IPS DF 4.7 (cell line): Measurements from ENCODE around the gene THRB.

Experiments
- DNase-seq: peaks from one replicate; pipeline ENCODE4 v3.0.0-alpha.2; 2013; ENCODE audit warnings: low spot score; ENCODE audit errors: extremely low read depth

Gene THRB

DNA sequence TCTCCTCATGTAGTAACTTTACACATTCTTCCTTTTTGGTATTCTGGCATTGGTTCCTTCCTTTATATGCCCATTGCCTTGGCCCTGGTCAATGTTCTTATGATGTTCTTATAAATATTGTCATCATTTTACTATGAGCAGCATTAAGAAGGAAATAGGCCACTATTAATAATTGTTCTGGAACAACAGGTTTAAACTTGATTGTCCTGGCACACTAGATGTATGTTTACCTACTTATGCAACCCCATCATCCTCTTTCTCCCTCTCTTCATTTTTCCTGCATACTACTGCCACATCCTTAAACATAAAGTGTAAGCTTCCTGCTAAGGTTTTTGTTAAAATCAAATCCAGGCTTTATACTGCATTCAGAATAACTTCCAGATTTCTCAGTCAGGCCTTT, 114.7 kb downstream of the THRB start:
- DNase-seq: no peak

DNA sequence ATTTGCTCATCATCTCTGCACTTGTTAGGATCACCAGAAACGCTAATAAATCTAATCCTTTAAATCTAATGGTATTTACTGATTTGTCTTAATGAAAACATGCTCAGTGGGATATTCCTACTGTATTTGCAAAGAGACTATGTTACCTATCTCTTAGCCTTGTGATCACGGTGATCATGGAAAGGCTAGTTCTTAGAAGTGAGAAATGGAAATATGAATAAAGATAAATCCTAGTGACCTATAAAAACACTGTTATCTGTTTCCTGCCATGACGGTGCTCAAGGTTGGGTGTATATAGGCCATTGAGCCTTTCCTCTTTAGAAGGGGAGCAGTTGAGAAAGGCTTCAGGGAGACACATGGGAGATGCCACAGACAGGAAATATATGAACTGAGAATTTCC, 116.3 kb downstream of the THRB start:
- DNase-seq: no peak

DNA sequence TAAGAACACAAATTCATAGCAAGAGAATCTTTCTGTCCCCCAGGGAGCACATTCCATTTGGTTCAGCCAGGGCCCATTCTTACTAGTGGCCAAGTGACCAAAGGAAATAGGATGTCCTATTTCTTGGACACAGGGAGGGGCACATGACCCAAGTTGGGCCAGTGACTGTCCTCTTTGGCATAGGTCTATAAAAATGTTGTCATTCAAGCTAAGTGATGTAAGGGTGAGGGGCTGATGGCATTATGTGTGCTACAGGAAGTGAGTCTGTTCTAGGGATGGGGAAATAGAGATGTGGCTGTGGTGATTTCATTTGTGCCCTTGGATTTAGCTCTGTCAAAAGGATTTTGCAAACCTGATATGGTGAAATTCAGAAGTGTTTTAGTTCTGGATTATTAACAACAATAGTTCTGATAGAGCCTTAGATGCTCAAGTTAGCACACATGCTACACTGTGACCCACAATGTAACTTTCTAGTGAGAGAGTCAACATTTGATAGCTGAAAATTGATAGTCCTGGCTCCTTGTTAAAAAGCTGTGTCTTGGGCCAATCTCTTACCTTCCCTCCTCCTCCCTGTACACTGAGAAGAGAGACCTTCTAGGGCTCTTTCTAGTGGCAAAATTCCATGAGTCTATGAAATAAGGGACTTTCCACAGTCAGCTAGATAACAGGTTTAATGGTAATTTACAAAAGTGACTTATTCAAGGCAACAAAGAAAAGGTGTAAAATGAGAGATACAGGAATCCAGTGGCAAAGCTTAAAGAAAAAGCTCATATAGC, 117.2 kb downstream of the THRB start:
- no peak for DNase-seq

DNA sequence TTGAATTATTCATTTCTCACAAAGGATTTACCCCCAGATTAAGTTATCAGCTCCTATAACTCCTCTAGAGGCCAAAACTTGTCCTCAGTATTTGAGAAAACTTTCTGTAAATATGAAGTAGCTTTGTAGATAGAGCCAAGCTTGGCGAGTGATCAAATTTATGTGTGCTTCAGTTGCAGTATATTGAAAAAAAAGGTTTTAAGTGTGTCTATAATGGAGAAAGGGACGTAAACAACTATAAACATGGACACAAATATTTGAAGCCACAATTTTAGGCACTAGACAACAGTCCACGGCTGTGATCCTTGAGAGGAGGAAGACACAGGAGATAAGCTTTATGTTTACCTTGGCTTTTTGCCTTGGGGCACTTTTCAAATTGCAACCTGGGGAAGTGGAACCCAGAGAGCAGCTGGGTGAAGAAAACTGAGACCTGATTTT, 118.7 kb downstream of the THRB start:
- DNase-seq: no peak

DNA sequence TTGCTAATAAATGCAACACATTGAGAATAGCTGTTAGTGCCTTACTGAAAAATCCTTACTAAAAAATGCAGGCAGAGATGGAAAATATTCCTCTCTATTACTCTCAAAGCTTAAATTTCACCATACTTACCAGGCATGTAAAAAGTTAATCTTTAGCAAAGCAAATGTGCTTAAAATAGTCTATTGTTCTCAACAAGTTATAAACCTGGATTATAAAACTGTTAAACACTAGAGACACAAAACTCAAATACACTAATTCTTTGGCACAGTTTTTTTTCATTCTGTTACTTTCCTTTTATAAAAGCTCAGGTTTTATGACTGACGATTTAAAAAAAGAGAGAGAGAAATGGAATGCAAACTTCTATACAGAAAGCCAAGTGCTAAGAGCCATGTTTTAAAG, 119.8 kb downstream of the THRB start:
- no peak for DNase-seq

DNA sequence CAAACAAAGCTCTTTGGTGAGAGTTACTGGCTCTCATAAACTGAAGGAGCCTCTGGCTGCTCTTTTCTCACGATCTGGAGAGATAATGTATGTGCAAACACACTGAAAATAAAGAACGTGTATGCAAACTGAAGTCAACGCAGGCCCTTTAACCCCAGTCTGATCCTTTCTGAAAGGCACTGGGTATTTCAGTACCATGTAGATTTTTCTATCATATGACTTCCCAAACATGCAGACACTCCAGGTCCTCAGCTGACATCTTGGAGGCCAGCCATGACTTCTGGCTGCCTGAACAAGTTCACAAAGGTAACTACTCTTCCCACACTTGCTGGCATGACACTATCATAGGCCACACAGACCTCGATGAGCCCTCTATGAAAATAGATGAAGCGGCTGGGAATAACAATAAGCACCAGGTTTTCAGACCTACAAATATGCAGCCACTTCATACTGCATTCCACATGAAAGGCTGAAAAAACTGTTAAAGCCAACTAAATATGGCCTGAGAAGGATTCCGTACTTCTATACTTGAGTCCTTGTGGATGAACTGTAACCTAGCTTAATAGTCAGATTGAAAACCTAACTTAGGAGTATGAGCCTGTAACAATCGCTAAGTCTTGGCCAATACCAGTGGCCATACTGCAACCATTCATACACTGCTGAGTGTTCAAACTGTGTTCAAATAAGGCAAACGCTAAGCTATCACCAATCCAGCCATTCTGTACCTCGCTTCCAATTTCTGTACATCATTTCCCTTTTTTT, 121.3 kb downstream of the THRB start:
- DNase-seq: no peak

DNA sequence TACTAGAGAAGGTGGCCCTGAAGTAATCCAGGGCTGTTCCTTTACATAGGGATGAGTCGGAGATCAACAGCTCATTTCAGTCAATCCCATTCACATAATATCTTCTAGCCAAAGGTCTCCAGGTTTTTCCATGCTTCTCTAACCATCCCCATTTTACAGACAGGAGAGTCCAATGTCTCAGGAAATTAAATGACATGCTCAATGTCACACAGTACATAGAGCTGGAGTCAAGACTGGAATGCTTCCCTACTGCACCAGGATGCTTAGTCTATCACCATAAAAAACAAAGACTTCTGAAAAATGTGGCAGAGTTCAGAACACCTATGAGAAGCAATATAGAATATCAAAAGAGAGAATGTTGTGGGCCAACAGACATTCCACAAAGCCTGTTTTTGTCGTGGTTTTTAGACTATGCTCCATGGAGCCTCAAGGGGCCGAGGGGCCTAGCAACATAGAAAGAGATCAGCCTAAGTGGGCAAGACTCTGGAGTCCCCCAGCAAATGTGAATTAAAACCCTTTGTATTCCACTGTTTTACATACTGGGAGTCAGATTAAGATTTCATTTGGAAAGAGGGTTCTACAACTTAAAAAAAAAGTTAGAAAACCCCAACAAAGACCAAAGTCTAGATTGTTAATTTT, 122.0 kb downstream of the THRB start:
- no peak for DNase-seq

DNA sequence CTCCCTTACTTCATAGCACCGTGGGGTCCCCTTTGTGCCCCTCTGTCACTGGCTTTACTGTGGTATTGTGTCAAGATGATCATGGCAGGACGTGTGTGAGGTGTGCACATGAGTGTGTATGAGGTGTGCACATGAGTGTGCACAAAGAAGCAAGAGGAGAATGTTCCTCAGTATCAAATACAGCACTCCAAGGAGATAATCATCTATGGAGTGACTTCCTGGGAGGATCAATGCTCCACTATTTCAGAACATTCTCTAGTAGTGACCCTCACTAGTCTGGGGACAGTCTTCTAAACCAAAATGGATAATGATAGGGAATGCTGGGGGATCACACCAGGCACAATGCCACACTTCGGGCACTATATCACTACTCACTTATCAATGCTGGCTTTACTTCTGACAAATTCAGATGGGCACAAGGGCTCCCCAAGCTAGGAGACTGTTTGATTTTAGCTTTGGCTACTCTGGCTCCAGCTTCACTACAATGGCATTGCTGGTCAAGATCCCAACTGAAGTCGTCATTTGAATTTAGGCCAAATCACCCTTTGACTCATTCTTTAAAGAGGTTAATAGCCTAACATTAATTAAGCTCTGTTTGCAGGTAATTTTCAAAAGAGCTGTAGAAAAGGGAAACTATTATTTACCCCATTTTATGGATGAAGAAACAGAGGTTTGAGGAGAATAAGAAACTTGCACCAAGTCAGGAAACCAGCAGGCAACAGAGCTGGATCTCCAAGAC, 124.1 kb downstream of the THRB start:
- no peak for DNase-seq

DNA sequence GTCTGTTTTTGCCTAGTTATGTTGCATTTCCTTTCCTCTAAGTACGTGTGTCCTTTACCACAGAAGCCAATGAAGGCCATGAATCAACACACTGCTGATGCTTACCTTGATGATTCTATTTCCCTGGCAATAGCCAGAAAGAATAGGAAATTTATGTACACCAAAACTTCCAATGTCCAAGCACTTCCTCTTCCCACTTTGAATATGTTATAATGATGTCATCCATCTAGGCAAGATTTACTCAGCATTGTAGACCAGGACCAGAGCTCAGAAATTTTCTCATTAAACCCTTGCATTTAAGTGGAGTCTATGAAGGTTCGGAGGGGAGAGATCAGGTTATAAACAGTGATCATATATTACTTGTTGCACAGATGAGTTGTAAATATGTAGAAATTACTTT, 126.0 kb downstream of the THRB start:
- no peak for DNase-seq

DNA sequence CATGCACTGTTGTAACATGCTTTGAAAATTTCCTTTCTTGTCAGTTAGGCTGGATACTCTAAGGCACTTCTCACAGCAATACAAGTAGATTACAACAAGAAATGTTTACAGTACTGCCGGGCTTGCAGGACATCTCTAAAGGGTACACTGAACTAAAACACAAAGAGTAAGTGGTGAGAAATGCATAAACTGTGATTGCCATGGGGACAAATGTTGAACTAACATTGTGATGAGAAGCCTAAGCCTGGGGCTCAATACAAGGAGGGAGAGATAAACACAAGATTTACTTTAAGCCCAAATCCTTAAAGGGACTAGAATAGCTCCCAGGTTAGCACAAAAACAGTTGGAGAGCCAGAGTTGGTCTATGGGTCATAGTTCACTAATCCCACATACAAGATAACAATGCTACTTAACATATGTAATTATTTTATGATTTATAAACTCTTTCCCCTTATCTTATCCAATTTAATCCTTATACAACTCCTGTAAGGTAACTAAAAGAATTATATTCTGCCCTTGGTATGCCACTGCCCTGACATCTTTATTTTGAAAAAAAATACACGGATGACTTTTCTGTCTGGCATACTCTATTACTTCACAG, 126.9 kb downstream of the THRB start:
- DNase-seq: no peak

DNA sequence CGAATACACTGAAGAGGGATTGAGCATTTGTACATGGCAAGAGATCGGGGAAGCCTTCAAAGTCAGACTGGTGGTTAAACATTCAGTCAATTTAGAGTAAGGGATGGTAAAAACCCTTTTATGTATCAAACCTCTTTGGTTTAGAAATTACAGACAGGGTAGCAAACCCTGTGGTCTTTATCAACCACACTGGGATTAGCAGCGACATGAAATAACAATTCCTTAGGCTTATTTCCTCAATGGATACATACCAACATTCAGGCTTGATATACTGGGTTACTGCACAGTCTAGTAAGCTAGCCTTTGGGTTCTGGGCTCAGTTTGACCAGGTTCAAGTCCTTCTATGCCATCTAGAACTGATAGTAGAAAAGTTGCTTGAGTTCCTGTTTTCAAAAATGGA, 127.4 kb downstream of the THRB start:
- no peak for DNase-seq

DNA sequence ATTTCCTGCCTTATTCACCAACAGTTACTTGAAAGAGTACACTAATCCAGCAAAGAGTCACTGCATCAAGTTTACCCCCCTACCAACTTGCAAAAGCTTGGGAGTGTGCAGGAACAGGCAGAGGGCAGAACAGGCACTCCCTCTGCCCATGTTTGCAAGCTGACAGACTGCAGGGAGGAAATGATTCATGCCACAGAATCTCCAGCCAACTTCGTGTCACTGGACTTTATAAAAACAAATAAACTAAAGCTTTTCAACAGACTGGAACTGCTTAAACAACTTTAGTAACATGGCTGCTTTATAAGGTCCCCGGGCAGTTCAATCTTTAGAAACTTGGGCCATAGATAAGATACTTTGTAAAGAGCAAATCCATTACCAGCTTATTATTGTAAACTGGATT, 129.5 kb downstream of the THRB start:
- DNase-seq: no peak

DNA sequence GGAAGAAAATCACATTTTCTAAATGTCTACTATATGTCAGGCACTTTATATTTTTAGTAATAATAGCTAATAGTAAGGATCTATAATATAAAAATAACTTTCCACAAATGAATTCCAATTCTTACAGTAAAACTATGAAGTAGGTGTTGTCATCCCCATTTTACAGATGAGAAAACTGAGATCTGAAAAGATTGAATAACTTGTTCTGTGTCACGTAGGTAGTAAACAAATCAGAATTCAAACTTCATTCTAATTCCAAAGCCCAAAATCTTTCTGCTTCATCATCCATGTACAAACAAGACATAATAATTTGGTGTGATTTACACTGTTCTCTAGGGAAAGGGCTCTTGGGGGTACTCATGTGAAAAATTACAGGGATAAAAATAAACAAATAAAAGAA, 130.3 kb downstream of the THRB start:
- no peak for DNase-seq

DNA sequence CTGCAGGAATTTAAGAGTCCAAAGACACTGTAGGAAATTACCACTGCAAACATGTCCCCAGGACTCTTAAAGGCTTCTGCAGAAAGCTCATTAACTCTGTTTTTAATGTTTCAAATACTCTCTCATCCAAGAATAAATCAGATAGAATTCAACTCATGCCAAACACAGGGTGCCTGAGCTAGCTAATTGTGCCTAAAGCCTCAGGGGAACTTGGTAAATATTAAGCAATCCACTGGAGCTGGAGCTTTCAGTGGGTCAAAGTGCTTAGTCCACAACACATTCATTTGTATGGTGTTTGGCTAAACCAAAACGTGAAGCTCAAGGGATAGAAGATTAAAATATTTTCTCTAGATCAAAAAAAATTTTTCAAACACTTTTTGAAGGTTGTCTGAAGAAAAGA, 131.4 kb downstream of the THRB start:
- DNase-seq: no peak

DNA sequence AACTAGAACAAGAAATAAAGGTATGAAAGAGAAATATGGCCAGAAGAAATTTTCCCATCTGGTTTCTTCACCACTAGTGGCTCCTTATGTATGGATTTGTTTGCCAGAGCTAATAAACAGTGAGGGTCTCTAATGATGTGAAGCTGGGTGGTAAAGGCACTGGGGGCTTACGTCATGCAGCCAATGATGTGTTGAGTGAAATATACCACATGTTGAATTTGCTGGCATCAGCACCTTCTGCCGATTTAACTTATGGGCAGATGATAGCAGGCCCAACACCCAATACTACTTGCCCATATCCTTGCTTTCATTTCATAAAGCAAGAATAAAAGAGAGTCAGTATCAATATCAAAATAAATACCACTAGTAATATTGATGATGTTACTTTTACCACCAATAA, 133.0 kb downstream of the THRB start:
- DNase-seq: no peak

DNA sequence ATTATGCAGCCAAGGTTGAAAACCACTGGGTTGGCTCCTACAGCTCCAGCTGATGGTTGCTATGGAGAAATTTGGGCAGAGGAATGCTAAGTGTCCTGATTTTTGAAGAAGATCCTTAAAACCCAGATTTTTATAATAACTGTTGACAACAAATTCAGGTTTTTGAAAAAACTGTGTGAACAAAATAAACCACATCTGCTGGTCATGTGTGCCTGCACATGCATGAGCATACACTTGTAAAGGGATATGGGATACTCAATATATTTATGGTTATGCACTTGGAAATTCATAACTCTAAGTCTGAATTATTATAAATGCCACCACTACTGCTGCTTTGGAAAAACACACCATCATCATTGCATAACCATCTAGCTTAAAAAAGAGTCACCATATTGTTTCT, 133.7 kb downstream of the THRB start:
- no peak for DNase-seq

DNA sequence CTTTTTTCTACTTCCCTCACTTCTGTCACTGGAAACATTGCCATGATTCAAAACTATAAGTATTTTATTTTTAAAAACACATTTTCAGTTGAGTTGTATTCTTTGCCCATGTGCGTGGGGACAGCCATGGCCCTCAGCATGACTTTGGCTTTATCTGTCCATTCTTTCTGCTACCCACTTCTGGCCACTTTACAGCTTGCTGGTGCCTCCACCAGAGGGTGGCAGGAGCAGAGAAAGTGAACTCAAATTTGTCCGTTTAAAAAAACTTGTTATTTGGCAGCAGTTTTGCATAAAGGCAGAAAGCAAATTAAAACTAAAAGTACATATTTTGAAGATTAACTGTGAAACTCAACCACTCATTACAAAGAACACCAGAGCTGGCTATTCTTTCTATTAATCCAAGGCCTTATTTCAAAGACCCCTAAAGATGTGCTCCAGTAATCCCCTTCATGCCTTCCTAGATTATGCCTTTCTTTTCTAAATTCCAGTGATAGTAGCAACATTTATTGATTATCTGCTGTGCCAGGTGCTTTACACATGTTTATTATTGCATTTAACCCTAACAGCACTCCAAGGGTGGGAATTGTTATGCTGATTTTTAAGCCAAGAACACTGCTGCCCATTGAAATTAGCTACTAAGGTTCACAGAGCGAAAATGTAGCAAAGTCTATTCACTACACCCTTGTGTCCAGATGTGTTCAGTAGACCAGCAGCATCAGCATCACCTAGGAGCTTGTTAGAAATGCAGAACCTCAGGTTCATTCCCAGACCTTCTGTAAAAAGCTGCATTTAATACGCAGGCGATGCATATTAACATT, 134.8 kb downstream of the THRB start:
- no peak for DNase-seq

DNA sequence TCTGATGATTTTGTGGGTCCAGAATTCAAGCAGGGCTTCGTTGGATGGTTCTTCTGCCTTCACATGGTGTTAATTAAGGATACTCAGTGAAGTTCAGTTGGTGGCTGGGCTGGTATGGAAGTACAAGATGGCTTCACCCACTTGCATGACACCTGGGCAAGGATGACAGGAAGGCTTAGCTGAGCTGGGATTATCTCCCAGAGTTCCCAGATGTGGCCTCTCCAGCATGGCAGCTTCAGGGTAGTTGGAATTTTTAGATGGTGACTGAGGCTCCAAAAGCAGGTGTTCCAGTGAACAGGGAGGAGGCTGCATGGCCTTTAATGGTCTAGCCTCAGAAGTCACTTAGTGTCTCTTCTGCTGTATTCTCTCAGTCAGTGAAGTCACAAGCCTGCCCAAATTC, 135.5 kb downstream of the THRB start:
- DNase-seq: no peak

DNA sequence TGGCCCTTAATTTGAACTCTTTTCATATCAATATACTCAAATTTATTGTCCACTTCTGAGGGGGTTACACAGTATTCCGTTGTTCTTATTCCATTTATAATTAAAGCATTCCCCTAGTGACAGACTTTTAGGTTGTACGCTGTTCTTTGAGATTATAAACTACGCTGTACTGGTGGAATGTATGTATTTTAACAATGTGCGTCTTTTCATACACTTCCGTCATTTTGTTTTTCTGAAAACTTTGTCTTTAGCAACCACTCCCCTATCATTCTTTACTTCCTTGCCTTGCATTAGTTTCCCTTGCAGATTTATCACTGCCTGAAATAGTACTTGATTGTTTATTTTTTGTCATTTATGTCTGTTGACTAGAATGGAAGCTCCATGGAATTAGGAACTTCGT, 137.0 kb downstream of the THRB start:
- DNase-seq: no peak

DNA sequence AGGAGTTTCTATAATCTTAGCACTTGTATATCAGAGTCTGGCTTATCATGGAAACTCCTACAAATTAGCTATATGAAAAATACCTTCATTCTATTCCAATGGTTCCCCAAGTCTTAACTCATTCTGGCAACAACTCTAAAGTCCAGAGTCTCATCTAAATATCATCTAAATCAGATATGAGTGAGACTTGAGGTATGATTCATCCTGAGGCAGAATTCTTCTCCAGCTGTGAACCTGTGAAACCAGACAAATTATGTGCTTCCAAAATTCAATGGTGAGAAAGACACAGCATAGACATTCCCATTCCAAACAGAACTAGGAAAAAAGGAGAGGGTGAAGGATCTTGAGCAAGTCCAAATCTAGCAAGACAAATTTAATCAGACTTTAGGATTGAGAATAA, 138.8 kb downstream of the THRB start:
- DNase-seq: no peak

DNA sequence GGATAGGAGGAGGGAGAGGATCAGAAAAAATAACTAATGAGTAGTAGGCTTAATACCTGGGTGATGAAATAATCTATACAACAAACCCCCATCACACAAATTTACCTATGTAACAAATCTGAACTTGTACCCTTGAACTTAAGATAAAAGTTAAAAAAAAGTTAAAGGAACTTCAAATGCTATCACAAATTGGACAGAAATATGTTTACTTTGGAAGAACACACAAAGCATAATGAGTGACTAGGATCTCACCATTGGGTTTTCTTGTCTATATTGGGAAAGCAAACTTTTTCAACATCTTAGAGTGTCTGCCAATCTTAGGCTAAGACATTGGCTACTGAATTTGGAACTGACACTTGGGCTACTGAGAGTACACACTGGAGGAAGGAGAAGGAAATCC, 140.4 kb downstream of the THRB start:
- DNase-seq: no peak
